Inflammatory macrophage treated with lipopolysaccharide for 1 hour (primary cell): ENCODE data around the gene TSPAN7.

Source experiments
- DNase-seq, 2 donors: peaks; one replicate each; pipeline ENCODE4 v3.0.0-alpha.2; 2020 to 2022

Gene TSPAN7

GRCh38 chrX:38595801-38596200, 34.5 kb downstream of the TSPAN7 start:
- no peak for DNase-seq

- no peak for DNase-seq
Measured at GRCh38 chrX:38596939-38597338, 35.6 kb downstream of the TSPAN7 start.

DNA sequence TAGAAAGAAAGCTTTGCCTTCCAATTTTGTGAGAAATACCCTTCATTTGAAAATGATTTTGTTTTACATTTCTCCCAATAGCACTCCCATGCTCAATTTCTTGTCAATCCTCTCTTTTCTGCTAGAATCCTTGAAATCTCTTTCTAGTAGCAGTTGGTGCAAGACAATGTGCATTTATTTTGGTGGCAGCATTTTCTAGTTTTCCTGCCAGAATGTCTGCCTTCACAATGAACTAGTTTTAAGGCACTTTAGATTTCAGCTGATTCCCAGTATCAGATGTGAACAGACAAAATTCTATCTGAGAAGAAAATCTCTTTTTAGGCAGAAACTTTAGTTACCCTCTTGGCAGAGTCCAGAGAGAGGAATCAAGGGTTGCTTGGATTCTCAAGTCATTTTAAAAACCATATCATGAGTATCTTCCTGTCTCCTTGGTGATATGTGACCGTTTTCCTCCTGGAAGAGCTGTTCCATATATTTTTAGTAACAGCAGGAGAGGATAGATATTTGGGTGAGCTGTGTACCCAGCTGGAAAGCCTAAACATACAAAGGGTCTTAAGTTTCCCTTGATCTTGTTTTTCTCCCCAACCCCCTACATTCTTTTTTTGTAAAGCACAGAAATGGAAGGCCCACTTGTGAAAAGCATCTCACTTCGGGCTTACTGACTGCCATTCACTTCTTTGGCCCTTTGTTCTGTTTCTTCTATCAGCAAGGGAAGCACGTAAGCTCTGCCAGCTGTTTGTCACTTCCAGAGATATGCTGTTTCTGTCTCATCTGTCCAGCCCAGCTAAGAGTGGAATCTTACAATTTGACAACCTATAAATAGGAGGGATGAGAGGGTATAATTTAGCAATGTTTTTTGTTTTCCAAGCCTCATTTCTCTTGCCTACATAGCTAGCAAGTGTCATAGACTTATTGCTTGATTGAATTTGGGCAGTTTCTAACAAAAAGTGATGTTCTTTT, 38.7 kb downstream of the TSPAN7 start:
- no peak for DNase-seq

- DNase-seq = peak; percentile 7 to 49
Measured at GRCh38 chrX:38601866-38602265, 40.5 kb downstream of the TSPAN7 start.

- no peak for DNase-seq
Measured at GRCh38 chrX:38606821-38607220, 45.5 kb downstream of the TSPAN7 start.

DNA sequence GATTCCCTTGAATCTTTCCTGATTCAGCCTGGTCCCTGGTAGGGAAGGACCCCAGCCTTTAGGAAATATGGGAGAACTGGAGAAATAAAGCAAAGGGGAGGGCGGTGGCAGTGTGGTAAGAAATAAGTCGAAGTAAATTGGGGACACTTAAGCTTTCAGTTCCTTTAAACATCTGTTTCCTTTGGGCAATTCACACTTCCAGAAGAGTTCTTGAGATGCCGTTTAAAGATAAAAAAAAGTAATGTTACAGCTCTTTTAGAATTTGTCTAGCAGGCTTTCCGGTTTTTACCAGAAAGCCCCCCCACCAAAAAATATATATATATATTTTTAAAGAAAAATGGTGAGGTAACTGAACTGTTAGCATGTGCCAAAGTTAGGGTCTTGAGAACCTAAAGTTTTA, 46.6 kb downstream of the TSPAN7 start:
- DNase-seq = no peak

- no peak for DNase-seq
Measured at GRCh38 chrX:38610849-38611248, 49.5 kb downstream of the TSPAN7 start.

GRCh38 chrX:38612281-38612680, 50.9 kb downstream of the TSPAN7 start:
- DNase-seq = no peak

DNA sequence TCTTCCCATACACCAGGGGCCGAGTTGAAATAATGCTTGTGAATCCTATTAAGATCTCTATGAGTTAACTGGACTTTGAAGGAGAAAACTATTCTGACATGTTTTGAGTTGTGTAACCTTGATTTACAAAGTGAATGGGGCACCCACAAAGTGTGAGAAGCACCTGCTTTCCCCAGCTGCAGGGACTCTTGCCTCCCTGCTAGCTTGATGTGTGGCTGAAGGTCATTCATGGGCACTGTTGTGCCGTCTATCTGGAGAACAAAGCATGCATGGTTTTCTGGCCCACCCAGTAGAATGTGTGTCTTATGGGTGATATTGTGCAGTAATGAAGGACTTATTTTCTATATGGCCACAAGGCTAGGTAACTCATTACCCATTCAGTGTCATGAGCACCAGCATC, 53.1 kb downstream of the TSPAN7 start:
- DNase-seq = no peak

DNA sequence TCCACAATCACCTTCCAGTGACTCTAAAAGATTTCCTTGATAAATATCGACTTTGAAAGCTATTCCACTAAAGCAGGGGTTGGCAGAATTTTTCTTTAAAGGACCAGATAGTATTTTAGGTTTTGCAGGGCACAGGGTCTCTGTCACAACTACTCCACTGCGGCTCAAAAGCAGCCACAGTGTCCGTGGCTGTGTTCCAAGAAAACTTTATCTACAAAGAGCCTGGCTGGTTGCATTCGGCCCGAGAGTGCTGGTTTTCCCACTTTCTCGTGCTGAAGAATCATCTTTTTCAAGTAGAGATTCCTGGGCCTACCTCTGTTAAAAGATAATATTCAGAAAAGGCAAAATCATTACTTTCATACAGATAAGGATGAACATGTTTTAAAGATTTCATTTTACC, 55.6 kb downstream of the TSPAN7 start:
- DNase-seq = no peak

DNA sequence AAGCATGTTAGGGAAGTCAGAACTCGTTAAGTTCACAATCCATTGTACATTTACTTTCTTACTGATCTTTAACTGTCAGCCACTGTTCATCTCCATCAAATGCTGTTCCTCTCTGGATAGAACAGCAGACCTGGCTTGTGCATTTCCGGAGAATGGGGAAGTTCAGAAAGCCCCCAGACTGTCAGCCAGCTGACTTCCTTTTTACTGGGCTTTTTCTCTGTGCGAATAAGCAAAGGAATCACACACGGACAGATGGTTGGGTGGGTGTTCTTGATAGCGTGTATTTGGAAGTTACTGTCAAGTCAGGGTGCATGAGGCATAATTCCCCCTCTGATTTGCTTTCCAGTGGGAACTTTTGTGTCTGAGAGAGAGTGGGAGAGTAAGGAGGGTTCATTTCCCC, 56.8 kb downstream of the TSPAN7 start:
- peak; percentile 49 to 69 for DNase-seq

GRCh38 chrX:38620623-38621022, 59.3 kb downstream of the TSPAN7 start:
- DNase-seq = no peak

GRCh38 chrX:38626296-38626695, 65.0 kb downstream of the TSPAN7 start:
- DNase-seq = no peak

GRCh38 chrX:38627683-38628082, 66.3 kb downstream of the TSPAN7 start:
- peak; percentile 32 to 46 for DNase-seq

DNA sequence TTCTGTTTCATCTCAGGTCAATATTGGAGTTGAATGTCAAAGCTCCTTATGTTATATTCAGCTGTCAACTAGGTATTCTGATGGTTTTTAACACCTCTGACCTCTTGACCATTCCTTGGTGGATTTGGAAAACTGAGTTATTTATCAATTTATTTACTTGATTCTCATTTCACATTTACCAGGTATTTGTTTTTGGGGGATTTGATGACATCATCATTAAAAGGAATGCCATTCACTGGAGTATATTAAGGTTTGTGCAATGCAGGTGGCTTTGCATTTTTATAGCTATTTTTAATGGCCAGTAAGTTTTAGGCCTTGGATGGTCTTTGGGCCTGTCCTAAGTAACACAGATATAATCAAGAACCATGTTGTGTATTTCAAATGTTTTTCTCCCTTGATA, 67.2 kb downstream of the TSPAN7 start:
- DNase-seq = no peak

GRCh38 chrX:38632516-38632915, 71.2 kb downstream of the TSPAN7 start:
- no peak for DNase-seq

GRCh38 chrX:38634665-38635064, 73.3 kb downstream of the TSPAN7 start:
- no peak for DNase-seq

DNA sequence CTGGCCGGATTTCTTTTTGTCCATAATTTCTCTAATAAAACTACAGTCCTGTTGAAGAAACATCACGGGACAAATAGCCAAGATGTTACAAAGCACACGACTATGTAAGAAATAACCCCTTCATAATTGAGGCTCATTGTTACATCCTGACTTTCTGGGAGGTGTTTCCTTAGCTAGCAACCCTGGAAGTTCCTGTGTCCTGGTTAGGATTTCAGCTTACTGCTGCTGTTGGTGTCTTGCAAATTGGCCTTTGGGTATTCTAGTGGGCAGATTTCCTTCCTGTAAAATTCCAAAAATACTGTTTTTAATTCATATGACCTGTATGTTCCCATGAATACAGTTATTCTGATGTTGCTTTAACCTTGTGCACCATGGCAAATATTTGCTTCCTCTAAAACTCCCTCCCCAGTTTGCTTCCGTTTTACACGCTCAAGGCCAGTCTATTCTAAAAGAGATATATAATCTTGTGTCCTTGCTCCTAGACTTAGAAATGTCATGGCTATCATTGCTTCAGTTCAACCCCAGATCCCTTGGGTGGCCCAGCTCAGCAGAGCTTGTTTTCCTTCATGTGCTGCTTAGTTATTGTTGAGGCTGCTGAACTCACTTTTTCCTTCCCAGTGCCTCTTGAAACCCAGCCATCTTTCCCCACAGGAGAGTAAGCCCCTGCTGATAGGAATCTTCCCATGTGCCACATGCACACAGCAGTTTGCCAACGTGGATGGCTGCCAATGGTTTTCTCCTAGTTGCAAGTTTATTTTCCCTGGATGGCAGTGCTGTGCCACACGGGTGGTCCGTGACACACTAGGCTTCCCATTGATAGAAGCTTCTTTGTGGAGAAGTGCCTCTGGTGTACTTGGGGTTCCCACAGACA, 75.8 kb downstream of the TSPAN7 start:
- peak in 1 of 2 donors; percentile 37 for DNase-seq

- DNase-seq = no peak
Measured at GRCh38 chrX:38638952-38639529, 77.7 kb downstream of the TSPAN7 start.

GRCh38 chrX:38639730-38640129, 78.4 kb downstream of the TSPAN7 start:
- no peak for DNase-seq

DNA sequence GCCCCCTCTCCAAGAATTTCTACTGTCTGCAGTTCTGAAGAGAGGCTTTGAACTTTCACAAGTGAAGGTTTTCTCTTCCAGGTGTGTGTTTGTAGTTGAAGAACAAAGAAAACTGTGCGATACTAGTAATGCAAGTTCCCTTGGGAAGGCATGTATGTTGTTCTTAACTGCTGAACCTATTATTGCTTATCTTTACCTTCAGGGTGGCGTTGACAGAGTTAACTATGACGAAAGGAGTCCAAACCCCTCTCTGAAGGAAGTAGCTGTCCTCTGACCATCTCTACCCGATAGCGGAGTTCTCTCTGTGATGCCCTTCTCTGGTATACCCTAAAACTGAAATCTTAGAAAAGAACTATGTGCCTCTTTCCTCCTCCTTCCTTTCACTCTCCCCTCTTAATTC, 79.9 kb downstream of the TSPAN7 start:
- no peak for DNase-seq

DNA sequence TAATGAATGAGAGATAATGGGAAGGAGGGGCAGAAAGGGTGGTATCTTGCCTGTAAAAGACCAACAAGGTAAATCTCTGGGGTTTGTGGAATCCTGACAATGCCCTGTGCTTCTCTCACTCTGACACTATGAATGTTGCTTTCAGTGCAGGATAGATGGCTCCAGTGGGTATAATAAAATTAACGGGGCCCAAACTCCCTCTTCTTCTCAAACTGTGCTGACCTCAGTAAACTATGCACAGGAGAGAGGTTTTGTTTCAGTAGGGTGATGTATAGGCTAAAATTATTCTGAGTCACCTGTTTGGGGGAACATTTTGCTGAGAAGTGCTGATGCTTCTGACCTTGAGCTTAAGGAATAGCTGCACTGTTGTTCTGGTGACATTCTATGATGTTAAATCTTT, 82.6 kb downstream of the TSPAN7 start:
- no peak for DNase-seq

DNA sequence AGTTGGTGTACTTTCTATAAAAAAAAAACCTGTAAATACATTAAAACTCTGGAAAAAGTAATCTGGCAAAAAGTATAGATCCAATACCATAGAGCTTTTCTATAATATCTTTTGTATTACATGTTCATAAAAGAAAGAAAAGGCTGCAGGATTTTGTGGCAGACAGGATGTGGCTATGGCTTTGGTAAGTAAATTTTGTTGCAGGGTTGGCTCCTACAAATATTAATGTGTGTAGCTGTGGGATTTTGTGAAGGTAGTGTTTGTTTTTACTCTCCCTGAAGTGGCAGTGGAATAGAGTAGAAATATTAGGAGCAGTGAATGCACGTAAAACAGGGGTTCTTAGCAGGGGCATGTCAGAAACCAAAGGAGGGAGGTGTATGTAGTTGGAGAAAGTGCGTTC, 84.8 kb downstream of the TSPAN7 start:
- DNase-seq = no peak
